HG03571 (cell line): ENCODE measurements around the gene RAB11FIP2.

Experiments
- ATAC-seq: cut with Tn5 transposase; IDR thresholded peaks from one replicate; pipeline ENCODE4 v1.9.1; 2021; ENCODE audit not compliant: unreplicated experiment

RAB11FIP2 gene

GRCh38 chr10:117983961-117984360 lies 62.8 kb downstream of the RAB11FIP2 start:
- no peak for ATAC-seq

- no peak for ATAC-seq
Measured at GRCh38 chr10:117980755-117981702, 65.7 kb downstream of the RAB11FIP2 start.

- ATAC-seq: no peak
Measured at GRCh38 chr10:117980216-117980615, 66.5 kb downstream of the RAB11FIP2 start.

GRCh38 chr10:117972168-117972837 lies 74.4 kb downstream of the RAB11FIP2 start:
- no peak for ATAC-seq

GRCh38 chr10:117970962-117971361 lies 75.8 kb downstream of the RAB11FIP2 start:
- no peak for ATAC-seq

GRCh38 chr10:117969592-117969991 lies 77.1 kb downstream of the RAB11FIP2 start:
- no peak for ATAC-seq

GRCh38 chr10:117968354-117969182 lies 78.2 kb downstream of the RAB11FIP2 start:
- ATAC-seq: no peak

GRCh38 chr10:117967149-117967650 lies 79.5 kb downstream of the RAB11FIP2 start:
- ATAC-seq: no peak

- ATAC-seq: no peak
Measured at GRCh38 chr10:117965984-117966383, 80.8 kb downstream of the RAB11FIP2 start.

- no peak for ATAC-seq
Measured at GRCh38 chr10:117964536-117964935, 82.2 kb downstream of the RAB11FIP2 start.

- ATAC-seq: no peak
Measured at GRCh38 chr10:117960345-117960935, 86.3 kb downstream of the RAB11FIP2 start.

- ATAC-seq: no peak
Measured at GRCh38 chr10:117956972-117957371, 89.8 kb downstream of the RAB11FIP2 start.

- no peak for ATAC-seq
Measured at GRCh38 chr10:117955176-117955575, 91.6 kb downstream of the RAB11FIP2 start.
